GM18507 (cell line): ENCODE measurements around the gene CORO2B.

Experiments
- DNase-seq: peaks from one replicate; pipeline ENCODE4 v3.0.0; 2011; ENCODE audit warnings: low read depth; ENCODE audit not compliant: insufficient read length; ENCODE audit errors: extremely low spot score
- FAIRE-seq: peaks from 2 replicates; lab custom pipeline; 2011; peaks lifted over from hg19 to GRCh38; lab: Jason Lieb, UNC

Gene CORO2B

DNA sequence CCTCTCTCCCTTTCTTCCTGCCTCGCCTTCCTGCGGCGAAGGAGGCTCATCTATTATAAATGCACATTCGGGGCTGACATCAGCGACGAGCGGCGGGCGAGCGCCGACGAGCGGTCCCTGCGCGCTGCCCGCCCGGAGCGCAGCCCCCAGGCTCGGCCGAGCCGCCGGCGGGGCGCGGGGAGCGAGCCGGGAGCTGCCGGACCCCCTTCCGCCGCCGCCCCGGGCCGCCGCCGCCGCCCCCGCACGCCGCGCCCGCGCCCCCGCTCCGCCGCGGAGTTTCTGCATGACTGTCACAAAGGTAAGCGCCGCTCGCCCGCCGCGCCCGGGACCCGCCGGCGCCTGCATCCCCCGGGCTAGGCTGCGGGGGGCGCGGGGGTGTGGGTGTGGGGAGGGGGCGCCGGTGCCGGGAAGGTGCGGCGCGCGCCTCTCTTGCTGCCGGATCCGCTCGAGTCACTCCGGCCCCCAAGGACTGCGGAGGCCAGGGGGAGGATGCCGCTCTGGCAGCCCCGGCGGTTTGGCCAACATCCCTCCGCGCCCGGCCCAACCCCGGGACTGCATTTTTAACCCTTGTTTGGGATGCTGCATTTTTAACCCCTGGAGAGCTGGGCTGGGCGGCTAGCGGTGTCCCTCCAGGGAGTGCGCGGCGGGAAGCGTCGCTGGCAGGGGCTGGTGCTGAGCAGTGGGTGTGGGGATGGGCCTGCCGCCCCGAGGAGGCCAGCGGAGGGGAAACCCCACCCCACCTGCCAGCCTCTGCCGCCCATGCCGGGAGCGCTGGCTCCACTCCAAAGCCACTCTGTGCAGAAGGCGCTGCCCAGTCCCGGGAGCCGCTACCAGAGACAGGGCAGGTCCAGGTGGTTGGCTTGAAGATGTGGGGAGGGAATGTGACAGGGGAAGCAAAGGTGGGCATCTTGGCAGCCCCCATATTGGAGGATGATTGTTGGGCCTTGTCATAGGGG is at the start of gene CORO2B:
TSS of gene CORO2B (plus strand) at position 14 of the 956 bp plus-strand sequence. CDS start at position 284, 270 bp downstream.
- FAIRE-seq, result no peak
- DNase-seq, result no peak

DNA sequence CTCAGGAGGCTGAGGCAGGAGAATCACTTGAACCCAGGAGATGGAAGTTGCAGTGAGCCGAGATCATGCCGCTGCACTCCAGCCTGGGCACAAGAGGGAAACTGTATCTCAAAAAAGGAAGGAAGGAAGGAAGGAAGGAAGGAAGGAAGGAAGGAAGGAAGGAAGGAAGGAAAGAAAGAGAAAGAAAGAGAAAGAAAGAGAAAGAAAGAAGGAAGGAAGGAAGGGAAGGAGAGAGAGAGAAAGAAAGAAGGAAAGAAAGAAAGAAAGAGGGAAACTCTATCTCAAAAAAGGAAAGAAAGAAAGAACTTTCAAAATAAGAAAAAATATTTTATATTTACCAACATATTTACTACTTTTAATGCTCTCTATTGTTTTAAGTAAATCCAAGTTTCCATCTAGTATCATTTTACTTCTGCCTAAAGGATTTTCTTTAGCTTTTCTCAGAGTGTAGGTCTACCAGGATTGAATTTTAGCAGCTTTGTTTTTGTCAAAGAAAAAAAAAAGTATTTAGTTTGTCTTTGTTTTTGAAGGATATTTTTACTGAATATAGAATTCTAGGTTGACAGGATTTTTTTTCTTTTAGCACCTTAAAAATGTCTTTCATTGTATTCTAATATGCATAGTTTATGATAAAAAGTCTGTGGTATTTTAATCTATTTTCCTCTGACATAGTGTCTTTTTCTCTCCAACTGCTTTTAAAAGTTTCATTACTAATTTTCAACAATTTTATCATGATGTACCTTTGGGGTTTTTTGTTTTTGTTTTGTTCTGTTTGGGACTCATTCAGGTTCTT is 47.2 kb upstream of the CORO2B start:
- DNase-seq (no peak), FAIRE-seq (no peak)

DNA sequence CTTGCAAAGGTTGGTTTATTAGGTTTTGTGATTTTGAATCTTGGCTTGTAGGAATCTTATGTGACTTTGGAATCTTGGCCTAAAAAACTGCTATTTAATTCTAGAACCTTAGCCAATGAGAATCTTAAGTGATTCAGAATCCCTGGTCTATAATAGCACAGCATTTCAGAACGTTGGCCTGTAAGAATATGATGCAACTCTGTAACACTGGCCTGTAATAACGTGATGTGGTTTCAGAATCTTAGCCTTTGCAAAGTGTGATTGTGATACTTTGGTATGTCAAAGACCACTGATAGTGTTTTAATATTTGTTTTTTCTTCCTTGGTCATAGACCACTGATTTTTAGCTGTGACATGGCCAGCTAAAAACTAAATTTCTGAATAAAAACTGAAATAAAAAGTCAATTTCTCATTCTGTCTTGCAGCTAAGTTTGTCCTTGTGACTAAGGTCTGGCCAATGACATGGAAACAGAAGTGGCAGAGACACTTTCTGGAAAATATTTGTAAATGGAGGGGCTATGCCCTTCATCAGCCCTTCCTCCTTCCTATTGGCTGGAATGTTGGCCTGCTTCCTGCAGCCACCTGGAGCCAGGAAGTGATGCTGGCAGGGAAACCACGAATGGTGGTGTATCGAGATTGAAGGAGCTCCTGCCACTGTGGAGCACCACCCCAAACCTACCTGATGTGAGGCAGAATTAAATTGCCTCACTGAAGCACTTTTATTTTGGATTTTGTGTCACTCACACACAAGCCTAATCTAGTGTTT is 42.3 kb upstream of the CORO2B start:
- DNase-seq, result no peak

DNA sequence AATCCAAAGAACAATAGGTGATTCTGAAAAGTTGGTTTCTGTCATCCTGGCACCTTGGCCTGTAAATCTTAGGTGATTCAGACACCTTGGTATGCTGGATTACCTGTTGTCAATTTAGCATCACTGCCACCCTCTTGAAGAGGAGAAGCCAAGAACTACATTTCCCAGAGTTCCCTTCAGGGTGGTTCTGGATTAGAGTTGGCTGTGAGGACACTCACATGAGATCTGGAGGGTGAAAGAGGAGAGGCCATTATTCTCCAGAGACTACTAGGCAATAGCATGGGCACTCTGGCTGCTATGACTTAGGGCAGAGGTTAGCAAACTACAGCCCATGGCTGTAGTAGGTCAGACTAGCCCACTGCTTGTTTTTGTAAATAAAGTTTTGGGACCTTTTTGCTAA is 41.7 kb upstream of the CORO2B start:
- FAIRE-seq (no peak), DNase-seq (no peak)

More for the DNA sequence above, 42.3 kb upstream of the CORO2B start:
- FAIRE-seq, result no peak

DNA sequence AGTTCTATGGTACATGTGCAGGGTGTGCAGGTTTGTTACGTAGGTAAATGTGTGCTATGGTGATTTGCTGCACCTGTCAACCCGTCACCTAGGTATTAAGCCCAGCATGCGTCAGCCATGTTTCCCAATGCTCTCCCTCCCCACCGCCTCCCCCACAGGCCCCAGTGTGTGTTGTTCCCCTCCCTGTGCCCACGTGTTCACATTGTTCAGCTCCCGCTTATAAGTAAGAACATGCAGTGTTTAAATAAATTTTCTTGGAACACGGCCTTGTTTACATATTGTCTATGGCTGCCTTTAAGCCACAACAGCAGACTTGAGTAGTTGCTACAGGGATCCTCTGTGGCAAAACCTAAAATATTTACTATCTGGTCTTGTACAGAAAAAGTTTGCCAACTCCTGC is 41.3 kb upstream of the CORO2B start:
- peak; percentile 82 for FAIRE-seq
- no peak for DNase-seq

DNA sequence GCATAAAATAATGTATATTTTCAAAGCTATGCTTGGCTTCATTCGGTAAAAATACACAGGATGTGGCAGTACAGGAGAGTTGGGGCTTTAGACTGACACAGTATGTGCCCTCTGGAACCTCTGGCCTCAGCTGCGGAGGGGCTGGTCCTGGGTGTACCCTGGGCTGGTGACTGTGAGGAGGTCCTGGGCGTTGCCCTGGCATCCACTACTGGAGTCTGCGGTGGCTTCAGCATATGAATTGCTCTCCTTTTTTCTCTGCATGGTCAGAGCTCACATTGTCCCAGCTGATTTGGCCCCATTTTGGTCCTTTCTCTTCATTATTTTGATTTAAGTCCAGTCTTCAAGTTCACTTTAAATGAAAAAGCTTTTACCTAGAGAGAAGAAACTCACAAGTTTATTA is 40.5 kb upstream of the CORO2B start:
- DNase-seq (no peak), FAIRE-seq (no peak)

DNA sequence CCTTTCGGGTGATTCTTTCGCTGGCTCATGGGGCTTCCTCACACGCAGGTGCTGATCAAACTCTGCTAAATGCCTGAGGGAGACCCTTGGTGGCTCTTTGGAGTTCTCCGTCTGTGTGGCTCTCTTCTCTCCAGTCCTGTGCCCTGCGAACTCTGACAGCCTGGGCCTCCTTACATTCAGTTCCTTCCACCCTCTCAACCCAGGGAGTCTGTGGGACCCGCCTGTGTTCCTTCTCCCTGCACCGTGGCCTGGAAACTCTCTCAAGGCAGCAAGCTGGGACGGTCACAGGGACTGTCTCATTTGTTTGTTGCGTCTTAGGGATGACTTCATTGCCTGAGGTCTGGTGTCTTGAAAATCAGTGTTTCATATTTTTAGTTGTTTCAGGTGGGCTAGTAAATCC is 37.0 kb upstream of the CORO2B start:
- DNase-seq, result no peak
- FAIRE-seq, result no peak

DNA sequence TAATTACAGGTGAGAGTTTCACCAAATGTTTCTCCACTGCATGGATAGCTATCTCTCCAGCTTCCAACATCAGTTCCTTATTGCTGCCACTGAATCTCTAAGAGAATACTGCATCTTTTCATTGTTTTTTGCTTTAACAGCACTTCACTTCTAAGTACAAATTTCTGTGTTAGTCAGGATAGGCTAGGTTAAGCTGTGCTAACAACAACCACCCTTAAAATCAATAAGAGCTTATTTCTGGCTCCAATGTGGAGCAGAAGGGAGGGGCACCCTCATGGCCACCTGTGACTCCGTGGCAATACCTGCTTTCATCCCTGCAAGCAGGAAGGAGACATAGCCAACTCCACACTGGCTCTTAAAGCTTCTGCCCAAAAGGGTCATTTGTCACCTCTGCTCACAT is 36.4 kb upstream of the CORO2B start:
- DNase-seq (no peak), FAIRE-seq (no peak)

GRCh38 chr15:68542771-68543164 is 36.0 kb upstream of the CORO2B start:
- FAIRE-seq (no peak), DNase-seq (no peak)

DNA sequence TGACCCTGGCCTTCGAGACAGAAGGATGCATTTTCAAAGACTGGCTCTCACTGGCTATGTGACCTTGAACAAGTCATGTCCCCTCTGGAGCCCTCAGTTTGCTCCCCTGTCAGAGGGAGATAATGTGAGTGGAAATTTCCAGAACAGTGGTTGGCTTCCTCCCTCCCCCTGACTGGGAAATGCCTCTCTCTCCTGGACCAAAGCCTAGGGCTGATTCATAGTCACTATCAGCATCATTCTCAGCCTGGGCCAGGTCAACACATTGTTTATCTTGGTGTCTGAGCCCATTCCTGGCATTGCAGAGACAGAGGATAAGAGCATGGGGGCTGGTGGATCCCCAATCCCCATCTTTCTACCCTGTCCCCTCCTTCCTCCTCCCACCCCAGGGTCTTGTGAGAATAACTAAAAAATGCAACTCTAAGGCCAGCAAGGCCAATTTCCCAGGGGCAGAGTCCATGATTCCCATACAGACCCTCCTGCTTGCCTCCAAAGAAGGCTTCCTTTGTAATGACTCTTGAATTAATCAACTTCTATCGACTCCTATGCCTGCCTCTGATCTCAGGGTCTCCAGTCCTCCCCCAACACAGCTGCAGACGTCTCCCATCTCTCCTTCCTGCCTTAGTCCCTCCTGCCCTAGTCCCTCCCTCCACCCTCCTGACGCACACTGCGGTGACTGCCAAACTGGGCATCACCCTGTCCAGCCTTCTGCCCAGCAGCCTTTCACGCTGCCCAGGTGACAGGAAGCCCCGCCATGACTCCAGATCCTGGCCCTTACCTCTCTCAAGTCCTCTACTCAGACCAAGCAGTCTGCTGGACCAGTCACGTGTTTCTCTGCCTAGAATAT is 35.4 kb upstream of the CORO2B start:
- no peak for DNase-seq
- no peak for FAIRE-seq

DNA sequence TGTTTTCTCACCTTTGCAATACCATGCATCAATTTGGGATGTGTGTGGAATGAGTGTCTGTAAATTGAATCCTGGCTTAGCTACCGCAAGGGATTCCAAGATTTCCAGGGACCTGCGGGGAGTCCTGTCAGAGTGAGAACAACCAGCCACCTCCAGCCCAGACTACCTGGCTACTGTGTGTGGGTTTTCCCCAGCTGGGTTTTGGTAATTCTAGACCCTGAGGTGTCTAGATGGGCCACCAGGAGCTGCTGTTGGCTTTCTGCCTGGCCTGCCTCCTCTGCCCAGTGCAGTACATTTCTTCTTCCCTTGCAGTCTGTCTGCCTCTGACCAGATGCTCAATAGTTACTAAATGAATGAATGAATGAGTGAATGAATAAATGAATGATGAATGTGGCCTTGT is 32.5 kb upstream of the CORO2B start:
- no peak for FAIRE-seq
- no peak for DNase-seq

GRCh38 chr15:68548364-68548763 is 30.4 kb upstream of the CORO2B start:
- FAIRE-seq, result peak; percentile 35
- DNase-seq, result no peak

GRCh38 chr15:68550004-68550403 is 28.8 kb upstream of the CORO2B start:
- DNase-seq (no peak), FAIRE-seq (no peak)

- FAIRE-seq, result peak; percentile 74
- peak; percentile 49 for DNase-seq
These were observed 28.1 kb upstream of the CORO2B start for GRCh38 chr15:68550498-68551295.

- no peak for FAIRE-seq
These were observed 27.5 kb upstream of the CORO2B start for GRCh38 chr15:68551296-68551635.

GRCh38 chr15:68552344-68552743 is 26.4 kb upstream of the CORO2B start:
- FAIRE-seq (no peak), DNase-seq (no peak)

More at GRCh38 chr15:68551296-68551635, 27.5 kb upstream of the CORO2B start:
- no peak for DNase-seq

- DNase-seq, result no peak
- no peak for FAIRE-seq
These were observed 26.0 kb upstream of the CORO2B start for GRCh38 chr15:68552773-68553172.

- DNase-seq (no peak), FAIRE-seq (no peak)
These were observed 25.3 kb upstream of the CORO2B start for GRCh38 chr15:68553314-68553993.
